ENCODE data around the gene RTL9.
A peak's percentile ranks its signal among the peaks of the same experiment; 100 is the strongest.
"Not testable (repeated sequence)": the region's sequence is repeated elsewhere in the genome, so short reads cannot be mapped to it uniquely, and the experiment has no call there.

Gene RTL9

DNA sequence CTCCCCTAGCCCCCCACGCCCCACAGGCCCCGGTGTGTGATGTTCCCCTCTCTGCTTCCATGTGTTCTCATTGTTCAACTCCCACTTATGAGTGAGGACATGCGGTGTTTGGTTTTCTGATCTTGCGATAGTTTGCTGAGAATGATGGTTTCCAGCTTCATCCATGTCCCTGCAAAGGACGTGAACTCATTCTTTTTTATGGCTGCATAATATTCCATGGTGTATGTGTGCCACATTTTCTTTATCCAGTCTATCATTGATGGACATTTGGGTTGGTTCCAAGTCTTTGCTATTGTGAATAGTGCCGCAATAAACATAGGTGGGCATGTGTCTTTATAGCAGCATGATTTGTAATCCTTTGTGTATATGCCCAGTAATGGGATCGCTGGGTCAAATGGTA, 47.6 kb downstream of the RTL9 start:
- not testable (repeated sequence) for DNase-seq (ENCODE audit: low spot score)

DNA sequence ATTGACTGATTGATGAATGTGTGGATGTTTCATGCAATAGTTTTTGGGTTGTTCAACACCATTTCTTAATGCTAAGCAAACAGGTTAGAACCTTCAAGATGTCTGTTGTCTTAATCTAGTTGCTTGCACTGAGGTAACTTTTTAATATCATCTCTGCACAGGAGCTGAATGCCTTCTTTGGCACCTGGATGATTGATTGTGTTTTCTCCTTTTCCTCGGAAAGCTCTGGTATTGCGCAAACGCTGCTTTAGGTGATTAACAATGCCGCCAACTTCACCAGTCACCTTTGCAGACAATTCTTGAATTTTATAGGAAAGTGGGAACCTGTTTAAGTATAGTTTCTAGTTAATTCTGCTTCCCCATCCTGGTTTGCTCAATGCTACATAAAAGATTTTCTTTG, 48.2 kb downstream of the RTL9 start:
- no peak for DNase-seq (ENCODE audit: low spot score)

DNA sequence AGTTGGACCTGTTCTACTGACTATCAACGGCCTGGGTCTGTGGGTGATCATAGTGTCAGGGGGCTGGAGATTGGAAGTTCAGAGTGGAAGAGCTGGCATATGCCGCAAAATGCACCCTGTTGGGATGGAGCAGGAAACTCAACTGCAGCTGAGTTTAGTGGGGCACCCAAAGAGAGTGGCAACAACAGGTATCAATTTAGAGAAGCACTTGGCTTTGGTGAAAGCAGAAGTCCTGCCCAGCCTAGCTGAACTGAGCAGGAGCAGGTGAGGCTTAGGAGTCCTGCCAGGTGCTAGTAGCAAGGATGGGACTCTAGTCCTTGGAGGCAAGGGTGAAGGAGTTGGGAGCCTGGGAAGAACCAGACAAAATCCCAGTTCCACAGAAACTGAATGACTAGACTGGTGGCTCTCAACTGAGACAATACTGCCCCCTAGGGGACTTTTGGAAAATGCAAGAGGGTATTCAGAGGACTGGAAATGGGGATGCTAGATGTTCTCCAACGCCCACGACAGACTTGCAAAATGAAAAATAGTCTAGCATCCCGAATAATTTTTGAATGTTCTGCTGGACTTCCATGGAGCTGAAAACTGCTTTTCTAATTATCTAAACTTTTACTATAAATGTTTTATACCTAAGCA, 49.4 kb downstream of the RTL9 start:
- peak; percentile 33 for DNase-seq (ENCODE audit: low spot score)

Measured in kidney capillary endothelial cell (primary cell).